ENCODE results near the gene RAD51.

- TF ChIP-seq CTCF (IDR thresholded peaks at IDR 0.05) = no peak
- no peak for TF ChIP-seq POLR2A (IDR thresholded peaks at IDR 0.05)
These were observed 28.9 kb downstream of the RAD51 start for GRCh38 chr15:40723919-40724318.
